ENCODE measurements around the gene SAA1.

SAA1 gene

DNA sequence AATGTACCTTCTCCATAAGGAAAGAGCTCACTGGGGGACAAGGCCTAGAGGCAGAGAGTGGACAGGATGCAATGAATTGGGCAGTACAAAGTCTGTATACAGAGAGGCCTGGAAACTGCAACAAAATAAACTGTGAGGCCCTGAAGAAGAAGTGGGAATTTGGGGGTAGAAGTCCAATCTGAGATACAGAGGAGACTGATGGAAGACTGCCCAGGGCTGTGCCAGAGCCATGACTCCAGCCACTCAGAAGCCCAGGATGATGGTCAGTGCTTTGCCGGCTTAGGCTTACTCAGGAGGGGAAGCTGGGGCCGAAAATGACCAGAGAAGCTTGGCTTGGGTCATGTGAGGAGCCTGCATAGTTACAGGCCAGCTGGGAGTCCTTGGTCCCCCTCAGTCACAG is 35.2 kb upstream of the SAA1 start:
- Histone ChIP-seq H3K4me2 (ENCODE audit: low read depth, low read length, poor library complexity, severe bottlenecking) (no peak overlapping the region), H4K20me1 (ENCODE audit: low read depth, low read length) (no peaks in the 10 kb centered on the region), H3K36me3 (ENCODE audit: low read length) (no peaks in the 10 kb centered on the region), H3F3A (ENCODE audit: insufficient read depth) (peaks cover 4% of the 10 kb centered on the region), H3K27ac (ENCODE audit: low read depth, low read length) (no peak overlapping the region), H3K9ac (ENCODE audit: low read length) (no peak overlapping the region), H2AFZ (ENCODE audit: low read depth, low read length, severe bottlenecking) (no peak overlapping the region), H3K4me3 (ENCODE audit: insufficient read depth, low read length, poor library complexity, severe bottlenecking) (no peak overlapping the region), H3K9me3 (ENCODE audit: insufficient read depth, low read length) (no peaks in the 10 kb centered on the region), H3K79me2 (ENCODE audit: insufficient read depth, low read length) (no peaks in the 10 kb centered on the region), H3K27me3 (ENCODE audit: low read length) (no peaks in the 10 kb centered on the region), H3K9me2 (replicated peaks; ENCODE audit: insufficient read depth, low read length) (no peaks in the 10 kb centered on the region)
- TF ChIP-seq, protein P1, sequence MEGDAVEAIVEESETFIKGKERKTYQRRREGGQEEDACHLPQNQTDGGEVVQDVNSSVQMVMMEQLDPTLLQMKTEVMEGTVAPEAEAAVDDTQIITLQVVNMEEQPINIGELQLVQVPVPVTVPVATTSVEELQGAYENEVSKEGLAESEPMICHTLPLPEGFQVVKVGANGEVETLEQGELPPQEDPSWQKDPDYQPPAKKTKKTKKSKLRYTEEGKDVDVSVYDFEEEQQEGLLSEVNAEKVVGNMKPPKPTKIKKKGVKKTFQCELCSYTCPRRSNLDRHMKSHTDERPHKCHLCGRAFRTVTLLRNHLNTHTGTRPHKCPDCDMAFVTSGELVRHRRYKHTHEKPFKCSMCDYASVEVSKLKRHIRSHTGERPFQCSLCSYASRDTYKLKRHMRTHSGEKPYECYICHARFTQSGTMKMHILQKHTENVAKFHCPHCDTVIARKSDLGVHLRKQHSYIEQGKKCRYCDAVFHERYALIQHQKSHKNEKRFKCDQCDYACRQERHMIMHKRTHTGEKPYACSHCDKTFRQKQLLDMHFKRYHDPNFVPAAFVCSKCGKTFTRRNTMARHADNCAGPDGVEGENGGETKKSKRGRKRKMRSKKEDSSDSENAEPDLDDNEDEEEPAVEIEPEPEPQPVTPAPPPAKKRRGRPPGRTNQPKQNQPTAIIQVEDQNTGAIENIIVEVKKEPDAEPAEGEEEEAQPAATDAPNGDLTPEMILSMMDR (IDR thresholded peaks at IDR 0.05; ENCODE audit: insufficient read depth, low read length, poor library complexity, severe bottlenecking), result no peak
- no peak for TF ChIP-seq EZH2phosphoT487 (conservative IDR thresholded peaks at IDR 0.05; ENCODE audit: low read length)

DNA sequence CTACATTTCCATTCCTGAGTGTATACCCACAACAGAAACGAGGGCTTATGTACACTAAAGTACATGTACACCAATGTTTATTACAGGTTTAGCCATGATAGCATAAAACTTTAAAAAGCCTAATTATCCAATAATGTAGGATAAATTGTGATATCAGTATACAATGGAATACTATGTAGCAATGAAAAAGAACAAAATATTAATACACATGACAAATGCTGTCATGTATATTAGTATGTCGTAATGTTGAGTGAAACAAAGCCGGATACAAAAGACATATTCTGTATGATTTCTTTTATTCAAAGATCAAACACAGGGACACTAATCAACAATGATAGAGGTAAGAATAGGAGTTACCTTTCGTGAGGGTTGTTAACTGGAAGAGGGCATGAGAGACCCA is 32.2 kb upstream of the SAA1 start:
- TF ChIP-seq, protein P1 (IDR thresholded peaks at IDR 0.05; ENCODE audit: insufficient read depth, low read length, poor library complexity, severe bottlenecking), result no peak
- TF ChIP-seq EZH2phosphoT487 (conservative IDR thresholded peaks at IDR 0.05; ENCODE audit: low read length), result no peak
- H3K36me3 ChIP-seq (ENCODE audit: low read length), result no peaks in the 10 kb centered on the region
- H3F3A ChIP-seq (ENCODE audit: insufficient read depth), result peaks cover 4% of the 10 kb centered on the region
- H3K9ac ChIP-seq (ENCODE audit: low read length), result no peak overlapping the region
- H3K79me2 ChIP-seq (ENCODE audit: insufficient read depth, low read length), result no peaks in the 10 kb centered on the region
- H3K27me3 ChIP-seq (ENCODE audit: low read length), result no peaks in the 10 kb centered on the region
- no peak overlapping the region for H3K4me2 ChIP-seq (ENCODE audit: low read depth, low read length, poor library complexity, severe bottlenecking)
- H4K20me1 ChIP-seq (ENCODE audit: low read depth, low read length), result no peaks in the 10 kb centered on the region
- no peak overlapping the region for H2AFZ ChIP-seq (ENCODE audit: low read depth, low read length, severe bottlenecking)
- H3K9me3 ChIP-seq (ENCODE audit: insufficient read depth, low read length), result no peaks in the 10 kb centered on the region
- no peak overlapping the region for H3K4me3 ChIP-seq (ENCODE audit: insufficient read depth, low read length, poor library complexity, severe bottlenecking)
- no peak overlapping the region for H3K27ac ChIP-seq (ENCODE audit: low read depth, low read length)
- H3K9me2 ChIP-seq (replicated peaks; ENCODE audit: insufficient read depth, low read length), result no peaks in the 10 kb centered on the region

DNA sequence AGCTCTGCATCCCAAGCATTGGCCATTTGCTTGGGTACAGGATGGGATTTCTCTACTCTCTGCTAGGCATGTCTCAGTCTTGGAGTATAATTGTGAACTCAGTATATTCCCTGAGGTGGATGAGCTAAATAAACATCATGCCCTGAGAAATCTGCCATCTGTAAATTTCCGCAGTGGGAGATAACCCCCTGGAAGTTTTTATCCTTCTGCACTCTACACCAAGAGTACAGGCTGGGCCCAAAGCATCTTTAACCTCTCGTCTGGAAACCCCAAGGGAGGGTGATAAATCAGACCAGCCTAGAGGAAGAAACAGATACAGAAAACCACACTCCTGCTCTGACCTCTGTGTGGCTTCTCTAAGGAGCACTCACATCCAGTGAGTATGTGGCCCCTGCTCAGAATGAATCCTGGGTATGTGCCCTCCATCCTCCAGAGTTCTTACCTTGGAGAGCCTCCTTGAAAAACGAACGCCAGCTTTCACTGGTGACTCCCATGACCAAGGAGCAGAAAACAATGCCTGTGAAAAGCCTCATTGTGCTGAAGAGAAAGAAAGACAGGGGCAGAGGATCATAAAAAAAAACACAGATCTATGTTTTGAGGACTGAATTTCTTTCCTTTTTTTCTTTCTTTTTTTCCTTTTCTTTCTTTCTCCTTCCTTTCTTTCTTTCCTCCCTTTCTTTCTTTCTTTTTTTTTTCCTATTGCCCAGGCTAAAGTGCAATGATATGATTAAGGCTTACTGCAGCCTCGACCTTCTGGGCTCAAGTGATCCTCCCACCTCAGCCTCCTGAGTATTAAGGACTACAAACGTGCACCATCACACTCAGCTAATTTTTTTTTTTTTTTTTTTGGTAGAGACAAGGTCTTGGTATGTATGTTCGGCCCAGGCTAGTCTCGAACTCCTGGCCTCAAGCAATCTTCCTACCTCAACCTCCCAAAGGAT is 30.4 kb upstream of the SAA1 start:
- no peak overlapping the region for H2AFZ ChIP-seq (ENCODE audit: low read depth, low read length, severe bottlenecking)
- H3K9me2 ChIP-seq (replicated peaks; ENCODE audit: insufficient read depth, low read length), result no peaks in the 10 kb centered on the region
- H3K36me3 ChIP-seq (ENCODE audit: low read length), result no peaks in the 10 kb centered on the region
- no peak overlapping the region for H3K4me3 ChIP-seq (ENCODE audit: insufficient read depth, low read length, poor library complexity, severe bottlenecking)
- no peaks in the 10 kb centered on the region for H3K79me2 ChIP-seq (ENCODE audit: insufficient read depth, low read length)
- no peak for TF ChIP-seq EZH2phosphoT487 (conservative IDR thresholded peaks at IDR 0.05; ENCODE audit: low read length)
- TF ChIP-seq, protein P1 (IDR thresholded peaks at IDR 0.05; ENCODE audit: insufficient read depth, low read length, poor library complexity, severe bottlenecking), result no peak
- H3K9me3 ChIP-seq (ENCODE audit: insufficient read depth, low read length), result no peaks in the 10 kb centered on the region
- no peaks in the 10 kb centered on the region for H4K20me1 ChIP-seq (ENCODE audit: low read depth, low read length)
- no peak overlapping the region for H3K9ac ChIP-seq (ENCODE audit: low read length)
- no peak overlapping the region for H3K27ac ChIP-seq (ENCODE audit: low read depth, low read length)
- no peaks in the 10 kb centered on the region for H3K27me3 ChIP-seq (ENCODE audit: low read length)
- H3K4me2 ChIP-seq (ENCODE audit: low read depth, low read length, poor library complexity, severe bottlenecking), result no peak overlapping the region
- H3F3A ChIP-seq (ENCODE audit: insufficient read depth), result no peaks in the 10 kb centered on the region
